ENCODE data around the gene USP32.

GRCh38 chr17:60244656-60245055, 147.3 kb downstream of the USP32 start:
- TF ChIP-seq POLR2A (IDR thresholded peaks at IDR 0.05; ENCODE audit: extremely low read depth, insufficient read length) (no peak), CTCF (IDR thresholded peaks at IDR 0.05; ENCODE audit: low read depth, low read length) (no peak), MAX (IDR thresholded peaks at IDR 0.05; ENCODE audit: low read depth, low read length) (no peak), MYC (IDR thresholded peaks at IDR 0.05; ENCODE audit: low read depth, low read length) (no peak)
